CD4-positive, alpha-beta T cell (primary cell): ENCODE measurements around the gene SPATA45. TPM values are rescaled to one million over a fixed set of nuclear protein-coding genes. Genes with fewer than 3 reads are reported as not detected.
"Not testable (repeated sequence)": the region's sequence is repeated elsewhere in the genome, so short reads cannot be mapped to it uniquely, and the experiment has no call there.

Experiments
- ATAC-seq: fragments of 200-7000 bp; cut with Tn5 transposase; one replicate; pipeline ENCODE4 v1.10.0; 2022; ENCODE audit warnings: mild to moderate bottlenecking; ENCODE audit not compliant: poor library complexity
- CTCF ChIA-PET: fragments of 350-600 bp; sonication (Branson Sonifier 250); formaldehyde crosslinking; loops from one replicate; lab custom pipeline; 2021; ENCODE audit warnings: antibody characterized with exemption, inconsistent platforms; lab: Charles Lee
- POLR2A ChIA-PET: fragments of 350-600 bp; sonication (Branson Sonifier 250); formaldehyde crosslinking; loops from one replicate; lab custom pipeline; 2021; ENCODE audit warnings: antibody characterized with exemption, inconsistent platforms; lab: Charles Lee
- DNase-seq, 14 experiments: peaks; one replicate each; pipeline ENCODE4 v3.0.0-alpha.2; 2013 to 2020; ENCODE audit warnings: mixed read lengths in 2 of 14
- H3K27ac ChIP-seq, 2 donors: one replicate each; pipeline versions ENCODE4 v1.5.1 to v1.7.0; 2013; ENCODE audit warnings: low read length in 2 of 2, low read depth in 1 of 2, mild to moderate bottlenecking in 1 of 2
- H3K27me3 ChIP-seq, 2 experiments: 1 replicate in 1 of 2; 2 replicates in 1 of 2; pipeline versions ENCODE4 v1.6.1 to v1.7.0; 2013; ENCODE audit warnings: low read length in 2 of 2, control low read depth in 1 of 2, mild to moderate bottlenecking in 1 of 2, moderate library complexity in 1 of 2; ENCODE audit not compliant: insufficient read depth in 2 of 2, control insufficient read depth in 1 of 2
- H3K36me3 ChIP-seq: one replicate; pipeline ENCODE4 v1.6.1; 2013; ENCODE audit warnings: low read length, control low read depth; ENCODE audit not compliant: insufficient read depth
- H3K4me1 ChIP-seq: one replicate; pipeline ENCODE4 v1.6.1; 2013; ENCODE audit warnings: low read length, control low read depth; ENCODE audit not compliant: insufficient read depth
- H3K4me3 ChIP-seq: one replicate; pipeline ENCODE4 v1.5.1; 2013; ENCODE audit warnings: mild to moderate bottlenecking, low read length, moderate library complexity
- H3K9me3 ChIP-seq, 2 experiments: 1 replicate in 1 of 2; 2 replicates in 1 of 2; pipeline versions ENCODE4 v1.6.1 to v1.7.0; 2013; ENCODE audit warnings: low read length in 2 of 2, mild to moderate bottlenecking in 2 of 2, control low read depth in 1 of 2, moderate library complexity in 1 of 2; ENCODE audit not compliant: control insufficient read depth in 1 of 2, insufficient read depth in 1 of 2
- H3K27ac Mint-ChIP-seq: one replicate; pipeline ENCODE4 v1.8.0; 2020; ENCODE audit warnings: mixed read lengths
- H3K27me3 Mint-ChIP-seq: one replicate; pipeline ENCODE4 v1.8.0; 2021; ENCODE audit warnings: mixed read lengths
- H3K36me3 Mint-ChIP-seq: one replicate; pipeline ENCODE4 v1.8.0; 2021; ENCODE audit warnings: low read depth, mixed read lengths
- H3K4me1 Mint-ChIP-seq: one replicate; pipeline ENCODE4 v1.8.0; 2021; ENCODE audit warnings: low read depth, mixed read lengths
- H3K4me3 Mint-ChIP-seq: one replicate; pipeline ENCODE4 v1.8.0; 2020; ENCODE audit warnings: mild to moderate bottlenecking, mixed read lengths
- H3K9me3 Mint-ChIP-seq: one replicate; pipeline ENCODE4 v1.8.0; 2020; ENCODE audit warnings: mixed read lengths
- intact Hi-C, 2 experiments: fragments of 100-400 bp; cut with DNase I in 1 of 2; cut with micrococcal nuclease in 1 of 2; formaldehyde crosslinking; loops; one replicate each; pipeline versions ENCODE4 v1.15.1 to v1.9.0; 2023 to 2025; cut with DNase I, micrococcal nuclease
- total RNA-seq, 174 experiments: library from RNA in 2 of 174; stranded (reverse) in 2 of 174; gene quantifications; one replicate each; pipeline ENCODE4 v1.2.3 and lab custom pipeline; 2021 to 2026
- TF ChIP-seq, protein P1 (sequence below): fragments of 200-600 bp; IDR thresholded peaks from one replicate; pipeline ENCODE4 v1.8.0; 2022; ENCODE audit warnings: antibody characterized with exemption, mild to moderate bottlenecking

The SPATA45 gene
- total RNA-seq, 2 experiments from 2014 or later, result not detected

GRCh38 chr1:212871976-212872375, 24.5 kb upstream of the SPATA45 start:
- TF ChIP-seq, protein P1, sequence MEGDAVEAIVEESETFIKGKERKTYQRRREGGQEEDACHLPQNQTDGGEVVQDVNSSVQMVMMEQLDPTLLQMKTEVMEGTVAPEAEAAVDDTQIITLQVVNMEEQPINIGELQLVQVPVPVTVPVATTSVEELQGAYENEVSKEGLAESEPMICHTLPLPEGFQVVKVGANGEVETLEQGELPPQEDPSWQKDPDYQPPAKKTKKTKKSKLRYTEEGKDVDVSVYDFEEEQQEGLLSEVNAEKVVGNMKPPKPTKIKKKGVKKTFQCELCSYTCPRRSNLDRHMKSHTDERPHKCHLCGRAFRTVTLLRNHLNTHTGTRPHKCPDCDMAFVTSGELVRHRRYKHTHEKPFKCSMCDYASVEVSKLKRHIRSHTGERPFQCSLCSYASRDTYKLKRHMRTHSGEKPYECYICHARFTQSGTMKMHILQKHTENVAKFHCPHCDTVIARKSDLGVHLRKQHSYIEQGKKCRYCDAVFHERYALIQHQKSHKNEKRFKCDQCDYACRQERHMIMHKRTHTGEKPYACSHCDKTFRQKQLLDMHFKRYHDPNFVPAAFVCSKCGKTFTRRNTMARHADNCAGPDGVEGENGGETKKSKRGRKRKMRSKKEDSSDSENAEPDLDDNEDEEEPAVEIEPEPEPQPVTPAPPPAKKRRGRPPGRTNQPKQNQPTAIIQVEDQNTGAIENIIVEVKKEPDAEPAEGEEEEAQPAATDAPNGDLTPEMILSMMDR, result no peak
- ChIA-PET POLR2A (no interaction called here), CTCF (no interaction called here)
- ATAC-seq (no peak), DNase-seq (no peak)
- H3K4me3 Mint-ChIP-seq, result no peak overlapping the region
- H3K36me3 Mint-ChIP-seq, result peaks cover 56% of the 10 kb centered on the region
- Histone ChIP-seq H3K27me3 (no peaks in the 10 kb centered on the region), H3K4me1 (no peaks in the 10 kb centered on the region), H3K36me3 (peaks cover 23% of the 10 kb centered on the region), H3K9me3 (no peaks in the 10 kb centered on the region), H3K4me3 (no peak overlapping the region), H3K27ac (no peak overlapping the region)
- intact Hi-C loops, result no loop called here
- H3K4me1 Mint-ChIP-seq, result no peaks in the 10 kb centered on the region
- H3K27ac Mint-ChIP-seq, result no peak overlapping the region
- H3K27me3 Mint-ChIP-seq, result no peaks in the 10 kb centered on the region
- no peaks in the 10 kb centered on the region for H3K9me3 Mint-ChIP-seq

DNA sequence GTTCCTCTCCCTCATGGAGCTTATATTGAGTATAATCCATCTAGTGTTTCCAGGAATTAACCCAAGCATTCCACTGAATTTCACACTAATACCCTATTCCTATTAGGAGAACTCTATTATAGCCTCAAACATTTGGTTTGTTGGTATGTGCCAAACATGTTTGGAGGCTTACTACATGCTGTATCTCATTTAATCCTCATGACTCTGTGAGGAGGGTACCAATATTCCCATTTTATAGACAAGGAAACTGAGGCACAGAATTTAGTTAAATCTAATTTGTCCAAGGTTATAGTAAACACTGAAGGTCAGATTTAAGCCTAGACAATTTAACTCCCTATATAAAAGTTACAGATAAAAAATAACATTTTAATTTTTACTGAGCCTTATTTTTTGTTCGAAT, 19.7 kb upstream of the SPATA45 start:
- ChIA-PET POLR2A (no interaction called here), CTCF (no interaction called here)
- Mint-ChIP-seq H3K27me3 (no peaks in the 10 kb centered on the region), H3K36me3 (peaks cover 36% of the 10 kb centered on the region), H3K4me1 (peaks cover 8% of the 10 kb centered on the region), H3K27ac (no peak overlapping the region), H3K9me3 (no peaks in the 10 kb centered on the region), H3K4me3 (no peak overlapping the region)
- H3K27me3 ChIP-seq, result no peaks in the 10 kb centered on the region
- ATAC-seq (no peak), DNase-seq (no peak)
- intact Hi-C loops, result no loop called here
- H3K9me3 ChIP-seq, result no peaks in the 10 kb centered on the region
- H3K4me1 ChIP-seq, result no peaks in the 10 kb centered on the region
- TF ChIP-seq, protein P1, result no peak
- H3K4me3 ChIP-seq, result no peak overlapping the region
- no peak overlapping the region for H3K27ac ChIP-seq
- peaks cover 12% of the 10 kb centered on the region for H3K36me3 ChIP-seq

DNA sequence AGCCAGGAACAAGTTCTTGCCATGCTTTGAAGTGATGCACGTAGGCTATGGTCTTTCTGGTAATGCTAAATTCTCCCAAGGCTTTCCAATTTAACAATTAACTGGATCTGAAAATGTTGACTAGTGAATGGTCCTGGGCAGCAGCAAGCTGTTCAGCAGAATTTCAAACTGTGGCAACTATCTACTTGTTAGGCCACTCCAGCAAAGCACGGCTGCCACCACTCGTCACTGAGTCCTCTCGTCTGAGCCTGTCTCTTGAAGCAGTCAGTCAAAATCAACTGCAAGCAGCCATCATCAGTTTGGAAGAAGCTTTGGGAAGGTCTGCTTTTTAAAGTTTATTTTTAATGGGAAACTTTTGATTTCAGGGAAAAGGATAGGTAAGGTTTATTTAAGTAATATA, 16.8 kb upstream of the SPATA45 start:
- Mint-ChIP-seq H3K27me3 (no peaks in the 10 kb centered on the region), H3K9me3 (no peaks in the 10 kb centered on the region), H3K27ac (no peak overlapping the region), H3K4me1 (peaks cover 8% of the 10 kb centered on the region), H3K36me3 (peaks cover 26% of the 10 kb centered on the region), H3K4me3 (no peak overlapping the region)
- Histone ChIP-seq H3K9me3 (no peaks in the 10 kb centered on the region), H3K4me3 (no peak overlapping the region), H3K4me1 (peaks cover 13% of the 10 kb centered on the region), H3K27me3 (no peaks in the 10 kb centered on the region), H3K27ac (no peak overlapping the region), H3K36me3 (peaks cover 5% of the 10 kb centered on the region)
- TF ChIP-seq, protein P1, result no peak
- CTCF ChIA-PET, result no interaction called here
- no peak for ATAC-seq
- no peak for DNase-seq
- intact Hi-C loops, result no loop called here
- POLR2A ChIA-PET, result no interaction called here

GRCh38 chr1:212863345-212863744, 15.9 kb upstream of the SPATA45 start:
- H3K4me3 Mint-ChIP-seq, DNase-seq, H3K36me3 ChIP-seq, H3K9me3 ChIP-seq, H3K27ac Mint-ChIP-seq, H3K4me3 ChIP-seq, H3K27ac ChIP-seq, H3K4me1 Mint-ChIP-seq, CTCF ChIA-PET, ATAC-seq, intact Hi-C loops, H3K27me3 Mint-ChIP-seq, H3K27me3 ChIP-seq, H3K9me3 Mint-ChIP-seq: not testable (repeated sequence)
- POLR2A ChIA-PET, result interaction anchor here (1.3 kb wide), 1 partner anchor 152 kb away, joined by 3 read pairs; no protein-coding TSS in a partner anchor
- peaks cover 20% of the 10 kb centered on the region for H3K4me1 ChIP-seq
- H3K36me3 Mint-ChIP-seq, result peaks cover 32% of the 10 kb centered on the region
